Breast epithelium (tissue), 4 donors: Measurements from ENCODE around the gene HS3ST3A1. TPM values are rescaled to one million over a fixed set of nuclear protein-coding genes. Genes with fewer than 3 reads are reported as not detected.

Experiments
- DNase-seq, 2 donors: peaks; one replicate each; pipeline ENCODE4 v3.0.0-alpha.2; 2019; ENCODE audit warnings: low spot score in 2 of 2
- H3K27ac ChIP-seq, 2 donors: fragments of 200-600 bp; sonication (generic) in 1 of 2; one replicate each; pipeline ENCODE4 v1.5.1; 2016 to 2019; ENCODE audit warnings: mild to moderate bottlenecking in 1 of 2
- H3K27me3 ChIP-seq, 2 donors: fragments of 200-600 bp; sonication (generic) in 1 of 2; one replicate each; pipeline versions ENCODE4 v1.5.1 to v1.6.0; 2017 to 2019; ENCODE audit warnings: control low read depth in 1 of 2, mild to moderate bottlenecking in 1 of 2
- H3K36me3 ChIP-seq: fragments of 200-600 bp; one replicate; pipeline ENCODE4 v1.5.1; 2019
- H3K4me1 ChIP-seq, 2 donors: fragments of 200-600 bp; sonication (generic); one replicate each; pipeline ENCODE4 v1.5.1; 2016 to 2019; ENCODE audit warnings: control low read depth in 1 of 2
- H3K4me3 ChIP-seq, 3 donors: fragments of 200-600 bp; sonication (generic); 1 replicate in 2 of 3; 2 replicates in 1 of 3; pipeline ENCODE4 v1.5.1; 2016 to 2019; ENCODE audit warnings: mild to moderate bottlenecking in 3 of 3, moderate library complexity in 2 of 3
- H3K9me3 ChIP-seq, 2 donors: fragments of 200-600 bp; sonication (generic) in 1 of 2; one replicate each; pipeline ENCODE4 v1.5.1; 2016 to 2019; ENCODE audit warnings: control low read depth in 1 of 2
- CTCF ChIP-seq, 3 donors: fragments of 450-650 bp; IDR thresholded peaks; one replicate each; pipeline ENCODE4 v1.5.1; 2016 to 2017; ENCODE audit warnings: antibody characterized with exemption in 3 of 3, mild to moderate bottlenecking in 3 of 3, moderate library complexity in 3 of 3
- POLR2A ChIP-seq: fragments of 450-650 bp; IDR thresholded peaks from one replicate; pipeline ENCODE4 v1.6.1; 2016; ENCODE audit warnings: antibody characterized with exemption, mild to moderate bottlenecking, moderate library complexity
- POLR2AphosphoS5 ChIP-seq, 3 donors: sonication (generic); formaldehyde crosslinking; IDR thresholded peaks; one replicate each; pipeline ENCODE4 v1.6.1; 2017; ENCODE audit warnings: antibody characterized with exemption in 3 of 3
- intact Hi-C: fragments of 100-400 bp; cut with DNase I; formaldehyde crosslinking; loops from one replicate; pipeline ENCODE4 v1.15.1; 2023; ENCODE audit warnings: low total_unique reads
- total RNA-seq, 3 donors: library from RNA; depleted of rRNA; stranded (reverse); fragments of >200 nt; gene quantifications; one replicate each; pipeline ENCODE4 v1.1.0, GENCODE V29; 2016

The HS3ST3A1 gene
- total RNA-seq, 3 donors from 2014 or later: 0.66 to 1.4 (median 1.0) TPM

DNA sequence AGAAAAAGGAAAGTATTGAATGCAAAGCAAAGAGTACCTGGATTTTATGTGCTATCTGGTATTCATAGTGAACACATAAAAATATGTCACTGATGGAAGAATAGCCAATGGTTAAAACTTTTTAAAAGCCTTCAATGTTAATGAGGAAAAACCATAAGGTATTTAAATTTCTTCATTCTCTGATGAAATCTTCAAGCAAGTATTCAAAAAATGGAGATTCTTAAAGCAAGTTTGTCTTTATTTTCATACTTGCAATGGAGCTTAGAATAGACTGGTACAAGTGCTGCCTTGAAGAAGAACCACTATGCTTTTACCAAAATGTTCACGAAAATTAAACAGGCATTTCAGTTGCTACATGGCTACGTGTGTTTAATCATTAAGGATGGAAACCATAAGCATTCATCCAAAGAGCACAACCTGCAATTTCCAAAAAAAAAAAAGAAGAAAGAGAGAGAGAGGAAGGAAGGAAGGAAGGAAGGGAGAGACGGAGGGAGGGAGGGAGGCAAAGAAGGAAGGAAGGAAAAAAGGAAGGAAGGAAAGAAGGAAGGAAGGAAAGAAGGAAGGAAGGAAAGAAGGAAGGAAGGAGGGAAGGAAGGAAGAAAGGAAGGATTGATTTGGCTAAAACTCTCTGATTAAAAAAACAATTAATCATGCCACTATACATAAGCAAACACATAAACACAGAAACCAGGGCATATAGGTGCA, 17.6 kb downstream of the HS3ST3A1 start:
- Histone ChIP-seq H3K27ac (no peak overlapping the region), H3K27me3 (no peaks in the 10 kb centered on the region), H3K4me3 (no peak overlapping the region), H3K4me1 (no peaks in the 10 kb centered on the region), H3K36me3 (no peaks in the 10 kb centered on the region), H3K9me3 (no peaks in the 10 kb centered on the region)
- intact Hi-C loops: no loop called here
- no peak for TF ChIP-seq CTCF (IDR thresholded peaks at IDR 0.05)
- no peak for TF ChIP-seq POLR2AphosphoS5 (IDR thresholded peaks at IDR 0.05)
- TF ChIP-seq POLR2A: no peak
- no peak for DNase-seq

DNA sequence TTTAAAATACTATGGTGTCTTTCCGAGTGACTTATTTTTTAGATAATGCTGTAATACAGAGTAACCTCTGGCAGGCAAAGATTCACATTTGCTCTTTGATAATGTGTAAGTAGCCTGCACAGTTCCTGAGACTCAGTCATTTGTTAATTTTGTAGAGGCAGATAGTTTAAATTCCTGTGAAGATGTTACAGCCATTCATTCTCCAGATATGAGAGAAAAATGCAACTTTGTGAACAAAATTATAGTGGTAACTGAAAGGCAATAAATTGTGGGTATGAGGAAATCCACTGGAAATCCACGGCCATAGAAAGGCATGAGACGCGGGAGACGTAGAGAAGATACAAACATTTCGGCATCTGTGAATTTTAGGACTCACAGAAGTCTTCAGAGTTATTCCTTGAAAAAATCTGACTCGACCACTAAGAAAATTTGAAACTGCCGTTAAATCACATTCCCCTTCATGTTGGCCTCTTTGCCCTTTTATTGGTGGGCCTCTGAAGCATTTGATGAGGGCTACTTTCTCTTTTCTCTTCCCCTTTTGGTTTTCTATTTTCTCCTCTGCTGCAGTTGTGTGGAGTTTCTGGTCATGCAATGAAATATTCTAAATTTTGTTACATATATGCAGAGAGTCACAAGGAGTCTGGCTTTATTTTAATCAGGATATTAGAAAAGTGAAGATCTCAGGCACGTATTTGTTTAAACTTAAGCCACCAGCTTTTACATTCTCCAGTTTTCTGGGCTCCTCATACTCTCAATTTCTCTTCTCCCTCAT, 18.8 kb downstream of the HS3ST3A1 start:
- no peaks in the 10 kb centered on the region for H3K36me3 ChIP-seq
- intact Hi-C loops: no loop called here
- H3K9me3 ChIP-seq: no peaks in the 10 kb centered on the region
- H3K27ac ChIP-seq: no peak overlapping the region
- no peak for DNase-seq
- H3K4me3 ChIP-seq: no peak overlapping the region
- no peaks in the 10 kb centered on the region for H3K27me3 ChIP-seq
- TF ChIP-seq POLR2AphosphoS5 (IDR thresholded peaks at IDR 0.05): no peak
- H3K4me1 ChIP-seq: no peaks in the 10 kb centered on the region

- DNase-seq: no peak
- no peaks in the 10 kb centered on the region for H3K4me1 ChIP-seq
- intact Hi-C loops: no loop called here
- no peak overlapping the region for H3K27ac ChIP-seq
- TF ChIP-seq POLR2A (no peak), POLR2AphosphoS5 (IDR thresholded peaks at IDR 0.05) (no peak), CTCF (IDR thresholded peaks at IDR 0.05) (no peak)
- no peak overlapping the region for H3K4me3 ChIP-seq
- no peaks in the 10 kb centered on the region for H3K27me3 ChIP-seq
- no peaks in the 10 kb centered on the region for H3K9me3 ChIP-seq
- H3K36me3 ChIP-seq: no peaks in the 10 kb centered on the region
Observed at GRCh38 chr17:13581925-13582324, 19.8 kb downstream of the HS3ST3A1 start.

DNA sequence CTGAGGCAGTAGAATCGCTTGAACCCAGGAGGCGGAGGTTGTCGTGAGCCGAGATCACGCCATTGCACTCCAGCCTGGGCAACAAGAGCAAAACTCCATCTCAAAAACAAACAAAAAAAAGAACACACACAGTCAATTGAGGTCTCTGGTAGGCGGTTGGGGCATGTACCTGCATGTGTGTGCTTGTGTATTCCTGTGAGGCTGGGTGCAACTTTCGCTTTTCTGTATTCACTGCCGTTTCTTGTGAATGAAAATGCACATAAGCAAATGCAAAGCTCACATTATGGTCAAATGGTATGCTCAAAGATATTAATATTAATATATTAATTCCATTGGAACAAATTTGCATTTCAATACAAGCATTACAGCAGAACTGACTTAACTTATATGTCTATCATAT, 20.9 kb downstream of the HS3ST3A1 start:
- H3K27me3 ChIP-seq: no peaks in the 10 kb centered on the region
- intact Hi-C loops: no loop called here
- H3K27ac ChIP-seq: no peak overlapping the region
- no peaks in the 10 kb centered on the region for H3K9me3 ChIP-seq
- H3K4me3 ChIP-seq: no peak overlapping the region
- no peak for TF ChIP-seq POLR2AphosphoS5 (IDR thresholded peaks at IDR 0.05)
- no peak for TF ChIP-seq POLR2A
- TF ChIP-seq CTCF (IDR thresholded peaks at IDR 0.05): no peak
- DNase-seq: no peak
- no peaks in the 10 kb centered on the region for H3K4me1 ChIP-seq
- H3K36me3 ChIP-seq: no peaks in the 10 kb centered on the region

GRCh38 chr17:13576661-13577526, 24.8 kb downstream of the HS3ST3A1 start:
- Histone ChIP-seq H3K4me3 (no peak overlapping the region), H3K36me3 (no peaks in the 10 kb centered on the region), H3K27ac (no peak overlapping the region), H3K27me3 (no peaks in the 10 kb centered on the region), H3K9me3 (no peaks in the 10 kb centered on the region), H3K4me1 (no peaks in the 10 kb centered on the region)
- TF ChIP-seq POLR2AphosphoS5 (IDR thresholded peaks at IDR 0.05) (no peak), POLR2A (no peak)
- intact Hi-C loops: no loop called here
- no peak for DNase-seq
